H1 (cell line): ENCODE measurements around the gene ZBTB48. TPM values are rescaled to one million over a fixed set of nuclear protein-coding genes. Genes with fewer than 3 reads are reported as not detected.

Experiments used
- CTCF ChIA-PET: fragments of 300-600 bp; sonication (Branson Sonifier 250); formaldehyde crosslinking; loops from one replicate; lab custom pipeline; 2021; ENCODE audit not compliant: partially characterized antibody; lab: Charles Lee
- POLR2A ChIA-PET: fragments of 300-600 bp; sonication (Branson Sonifier 250); formaldehyde crosslinking; loops from one replicate; lab custom pipeline; 2021; ENCODE audit warnings: inconsistent platforms; ENCODE audit not compliant: partially characterized antibody; lab: Charles Lee
- DNase-seq, 2 experiments: peaks; one replicate each; pipeline versions ENCODE4 v3.0.0 to v3.0.0-alpha.2; 2010 to 2022; ENCODE audit warnings: low spot score in 2 of 2, low read depth in 1 of 2, mixed read lengths in 1 of 2
- FAIRE-seq: peaks from 2 replicates; lab custom pipeline; 2011; peaks lifted over from hg19 to GRCh38; lab: Jason Lieb, UNC
- H2AFZ ChIP-seq: 2 replicates; pipeline ENCODE4 v1.8.1; 2012; ENCODE audit warnings: low read length, inconsistent platforms
- H2AK5ac ChIP-seq: 2 replicates; pipeline ENCODE4 v1.6.1; 2013; ENCODE audit warnings: low read depth, low read length
- H2BK120ac ChIP-seq: replicated peaks from 2 replicates; pipeline ENCODE3; 2013; ENCODE audit warnings: low read depth, low read length, inconsistent platforms
- H2BK12ac ChIP-seq: 2 replicates; pipeline ENCODE4 v1.6.1; 2013; ENCODE audit warnings: low read depth, low read length
- H2BK15ac ChIP-seq: 2 replicates; pipeline ENCODE4 v1.6.1; 2013; ENCODE audit warnings: low read length
- H2BK20ac ChIP-seq: 2 replicates; pipeline ENCODE4 v1.6.1; 2013; ENCODE audit warnings: low read length
- H2BK5ac ChIP-seq: 2 replicates; pipeline ENCODE4 v1.6.1; 2013; ENCODE audit warnings: low read depth, low read length
- H3K14ac ChIP-seq: 2 replicates; pipeline ENCODE4 v1.6.1; 2013; ENCODE audit warnings: inconsistent platforms; ENCODE audit not compliant: insufficient read length
- H3K18ac ChIP-seq: 2 replicates; pipeline ENCODE4 v1.6.1; 2013; ENCODE audit warnings: low read length; ENCODE audit errors: extremely low read depth
- H3K23ac ChIP-seq: 2 replicates; pipeline ENCODE4 v1.6.1; 2013; ENCODE audit warnings: inconsistent platforms; ENCODE audit not compliant: insufficient read length
- H3K23me2 ChIP-seq: 2 replicates; pipeline ENCODE4 v1.6.1; 2013; ENCODE audit warnings: low read depth, low read length
- H3K27ac ChIP-seq: 2 replicates; pipeline ENCODE4 v1.6.1; 2011; ENCODE audit warnings: low read depth, low read length, inconsistent platforms
- H3K27me3 ChIP-seq, 4 experiments: replicated peaks in 1 of 4; 1 replicate in 1 of 4; 2 replicates in 3 of 4; pipeline versions ENCODE4 v1.6.1 to v1.8.1; 2011 to 2013; ENCODE audit warnings: low read length in 3 of 4, mild to moderate bottlenecking in 3 of 4, inconsistent platforms in 2 of 4, mixed read lengths in 2 of 4, moderate library complexity in 1 of 4; ENCODE audit not compliant: control insufficient read depth in 3 of 4, insufficient read depth in 3 of 4; ENCODE audit errors: extremely low read depth in 1 of 4
- H3K36me3 ChIP-seq, 4 experiments: 2 replicates each; pipeline versions ENCODE4 v1.6.1 to v1.8.1; 2011 to 2013; ENCODE audit warnings: mild to moderate bottlenecking in 4 of 4, low read length in 3 of 4, moderate library complexity in 2 of 4, control low read depth in 1 of 4, inconsistent platforms in 1 of 4; ENCODE audit not compliant: insufficient read depth in 4 of 4, control insufficient read depth in 2 of 4
- H3K4ac ChIP-seq: replicated peaks from 2 replicates; pipeline ENCODE3; 2013; ENCODE audit warnings: low read length, low read depth, mixed read lengths, inconsistent platforms; ENCODE audit not compliant: insufficient read length
- H3K4me1 ChIP-seq, 4 experiments: replicated peaks in 1 of 4; 1 replicate in 1 of 4; 2 replicates in 3 of 4; pipeline versions ENCODE4 v1.6.1 to v1.8.1; 2011 to 2013; ENCODE audit warnings: low read length in 3 of 4, inconsistent platforms in 2 of 4, mixed read lengths in 1 of 4; ENCODE audit not compliant: insufficient read depth in 4 of 4, control insufficient read depth in 3 of 4
- H3K4me2 ChIP-seq, 2 experiments: 2 replicates each; pipeline versions ENCODE4 v1.6.1 to v1.8.1; 2011 to 2013; ENCODE audit warnings: low read depth in 2 of 2, low read length in 2 of 2, control low read depth in 1 of 2, inconsistent platforms in 1 of 2, mild to moderate bottlenecking in 1 of 2; ENCODE audit not compliant: insufficient read depth in 1 of 2
- H3K4me3 ChIP-seq, 4 experiments: fragments of 200-600, 300-600 bp in 1 of 4; sonication (generic), shearing (Covaris generic), sonication (Bioruptor Twin) in 1 of 4; 2 replicates each; pipeline versions ENCODE4 v1.5.1 to v1.8.1; 2011 to 2016; ENCODE audit warnings: low read length in 4 of 4, low read depth in 3 of 4, control low read depth in 2 of 4, inconsistent platforms in 2 of 4, mild to moderate bottlenecking in 2 of 4, mixed read lengths in 1 of 4, moderate library complexity in 1 of 4; ENCODE audit not compliant: insufficient read depth in 2 of 4; ENCODE audit errors: extremely low read depth in 1 of 4
- H3K56ac ChIP-seq: replicated peaks from 2 replicates; pipeline ENCODE3; 2013; ENCODE audit warnings: low read depth, mild to moderate bottlenecking, mixed read lengths, low read length, inconsistent platforms; ENCODE audit not compliant: insufficient read length
- H3K79me1 ChIP-seq: 2 replicates; pipeline ENCODE4 v1.6.1; 2013; ENCODE audit warnings: low read depth, low read length, control low read depth
- H3K79me2 ChIP-seq, 2 experiments: 2 replicates each; pipeline versions ENCODE4 v1.6.1 to v1.8.1; 2012 to 2013; ENCODE audit warnings: low read length in 2 of 2, mild to moderate bottlenecking in 2 of 2, inconsistent platforms in 1 of 2; ENCODE audit not compliant: insufficient read depth in 2 of 2, control insufficient read depth in 1 of 2
- H3K9ac ChIP-seq, 4 experiments: replicated peaks in 1 of 4; 1 replicate in 1 of 4; 2 replicates in 3 of 4; pipeline versions ENCODE4 v1.6.1 to v1.8.1; 2011 to 2013; ENCODE audit warnings: low read depth in 3 of 4, low read length in 3 of 4, control low read depth in 2 of 4, mild to moderate bottlenecking in 2 of 4, moderate library complexity in 2 of 4, inconsistent platforms in 1 of 4; ENCODE audit errors: extremely low read depth in 1 of 4
- H3K9me3 ChIP-seq, 2 experiments: 2 replicates each; pipeline versions ENCODE4 v1.6.1 to v1.8.1; 2012 to 2013; ENCODE audit warnings: mild to moderate bottlenecking in 2 of 2, moderate library complexity in 2 of 2, control low read depth in 1 of 2, inconsistent platforms in 1 of 2, low read depth in 1 of 2, low read length in 1 of 2, mixed read lengths in 1 of 2; ENCODE audit not compliant: insufficient read depth in 2 of 2
- H4K20me1 ChIP-seq, 2 experiments: replicated peaks in 1 of 2; 2 replicates each; pipeline versions ENCODE3 to v1.8.1; 2011 to 2013; ENCODE audit warnings: inconsistent platforms in 2 of 2, low read length in 2 of 2, mild to moderate bottlenecking in 1 of 2; ENCODE audit not compliant: insufficient read depth in 2 of 2, control insufficient read depth in 1 of 2
- H4K5ac ChIP-seq: 2 replicates; pipeline ENCODE4 v1.6.1; 2013; ENCODE audit warnings: low read length, low read depth, mixed read lengths, inconsistent platforms; ENCODE audit not compliant: insufficient read length
- H4K8ac ChIP-seq: 2 replicates; pipeline ENCODE4 v1.8.0; 2013; ENCODE audit warnings: mild to moderate bottlenecking, moderate library complexity, low read length, inconsistent platforms; ENCODE audit not compliant: insufficient read depth; ENCODE audit errors: extremely low read depth
- H4K91ac ChIP-seq: replicated peaks from 2 replicates; pipeline ENCODE3; 2013; ENCODE audit warnings: low read length, mixed read lengths, inconsistent platforms; ENCODE audit not compliant: insufficient read length
- CEBPB ChIP-seq: IDR thresholded peaks from 2 replicates; pipeline ENCODE4 v1.6.1; 2012; ENCODE audit warnings: low read depth, low read length
- CHD2 ChIP-seq: IDR thresholded peaks from 2 replicates; pipeline ENCODE4 v1.6.1; 2012; ENCODE audit warnings: low read length, improper control_type of control experiment
- CREB1 ChIP-seq: IDR thresholded peaks from 2 replicates; pipeline ENCODE4 v1.6.1; 2012; ENCODE audit warnings: inconsistent platforms
- EZH2 ChIP-seq: fragments of 200-600 bp; sonication (generic); IDR thresholded peaks from 2 replicates; pipeline ENCODE4 v1.7.1; 2012; ENCODE audit warnings: low read depth, mild to moderate bottlenecking, moderate library complexity, low read length, inconsistent platforms; ENCODE audit not compliant: severe bottlenecking
- FOSL1 ChIP-seq: IDR thresholded peaks from 2 replicates; pipeline ENCODE4 v1.6.1; 2011; ENCODE audit warnings: mild to moderate bottlenecking, low read depth, low read length, moderate library complexity; ENCODE audit not compliant: insufficient read depth
- KDM1A ChIP-seq: fragments of 200-600, 300-600 bp; sonication (generic); IDR thresholded peaks from 2 replicates; pipeline ENCODE4 v1.7.1; 2016; ENCODE audit warnings: mild to moderate bottlenecking, low read length, borderline replicate concordance
- RBBP5 ChIP-seq: IDR thresholded peaks from 2 replicates; pipeline ENCODE4 v1.7.1; 2012; ENCODE audit warnings: low read depth, mild to moderate bottlenecking, inconsistent platforms, low read length, moderate library complexity, borderline replicate concordance
- RNF2 ChIP-seq: fragments of 200-900, 300-1000 bp; sonication (generic); IDR thresholded peaks from 2 replicates; pipeline ENCODE4 v1.7.1; 2016; ENCODE audit warnings: borderline replicate concordance, low read depth, mild to moderate bottlenecking, antibody characterized with exemption, low read length; ENCODE audit not compliant: poor library complexity, severe bottlenecking; ENCODE audit errors: missing control alignments
- SP1 ChIP-seq: IDR thresholded peaks from 2 replicates; pipeline ENCODE4 v1.6.1; 2011; ENCODE audit warnings: low read depth, low read length
- SP2 ChIP-seq: IDR thresholded peaks from 2 replicates; pipeline ENCODE4 v1.6.1; 2012; ENCODE audit warnings: mild to moderate bottlenecking, low read length, inconsistent platforms
- SP4 ChIP-seq: IDR thresholded peaks from 2 replicates; pipeline ENCODE4 v1.6.1; 2012; ENCODE audit warnings: low read length, inconsistent platforms
- TCF12 ChIP-seq: IDR thresholded peaks from 2 replicates; pipeline ENCODE4 v1.6.1; 2011; ENCODE audit warnings: low read depth, mild to moderate bottlenecking, low read length
- WGBS, 2 experiments: shearing (Covaris generic) in 1 of 2; methylation state at CpG; one replicate each; pipeline versions ENCODE4 v1.1.6 to v1.1.7; 2013 to 2015; ENCODE audit warnings: low lambda C conversion rate in 2 of 2, mixed read lengths in 2 of 2, inconsistent platforms in 1 of 2, low coverage in 1 of 2, missing lambda C conversion rate in 1 of 2; ENCODE audit not compliant: insufficient replicate concordance in 2 of 2, insufficient coverage in 1 of 2, insufficient read length in 1 of 2; ENCODE audit errors: extremely low coverage in 1 of 2, missing lambda C conversion rate in 1 of 2; 5-methylcytosine and 5-hydroxymethylcytosine counted together
- polyA plus RNA-seq, 7 experiments: library from polyadenylated mRNA; depleted of rRNA in 3 of 7; stranded (reverse) in 5 of 7; unstranded in 2 of 7; fragments of >200 nt in 5 of 7; fragments of 200-250 nt in 2 of 7; gene quantifications; 1 replicate in 5 of 7; 2 replicates in 1 of 7; 4 replicates in 1 of 7; pipeline versions ENCODE4 v1.2.1 to v1.2.3, GENCODE V29; 2011 to 2013; ENCODE audit warnings: missing spikeins in 2 of 7, mixed read lengths in 2 of 7
- total RNA-seq: library from RNA; stranded (reverse); fragmentation: NEBNext Ultra II Directional; extraction: Animal tissue kit (Norgen Biotek cat#: 25700); gene quantifications from 2 replicates; pipeline ENCODE4 v1.2.1, GENCODE V29; 2021
- TF ChIP-seq, protein P1 (sequence below): IDR thresholded peaks from 2 replicates; pipeline ENCODE4 v1.6.1; 2012; ENCODE audit warnings: low read length, inconsistent platforms

The ZBTB48 gene
- total and polyA plus RNA-seq, 2 of the 8 experiments (the other 6 are each of a cell fraction or from before 2014, with no cell fraction given): 28.2 to 28.8 TPM

DNA sequence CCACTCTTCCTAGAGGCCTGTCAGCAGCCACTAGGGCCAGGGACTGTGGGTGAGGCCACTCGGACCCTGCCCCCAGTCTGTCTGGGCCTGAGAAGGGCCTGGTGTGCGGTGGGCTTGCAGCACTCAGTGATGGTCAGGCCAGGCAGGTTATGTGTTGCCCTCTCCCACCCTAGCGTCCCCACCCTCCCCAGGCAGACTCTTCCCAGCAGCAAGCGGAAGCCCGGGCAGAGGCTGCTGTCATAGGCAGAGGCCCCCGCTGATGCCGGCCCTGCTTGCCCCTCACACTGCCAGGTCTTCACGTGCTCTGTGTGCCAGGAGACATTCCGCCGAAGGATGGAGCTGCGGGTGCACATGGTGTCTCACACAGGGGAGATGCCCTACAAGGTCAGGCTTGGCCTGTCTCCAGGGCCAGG, 6.6 kb downstream of the ZBTB48 start:
- no peaks in the 10 kb centered on the region for H3K23me2 ChIP-seq
- H3K18ac ChIP-seq: no peak overlapping the region
- no peaks in the 10 kb centered on the region for H3K27me3 ChIP-seq
- H2BK20ac ChIP-seq: no peak overlapping the region
- no peak overlapping the region for H4K5ac ChIP-seq
- no peak overlapping the region for H3K9ac ChIP-seq
- 0 out of 2 replicates have a peak overlapping the region, but pooled peaks have one; percentile 51 for H4K8ac ChIP-seq
- H3K14ac ChIP-seq: no peak overlapping the region
- H3K79me2 ChIP-seq: peaks cover 0 to 5% of the 10 kb centered on the region in 2 experiments; a peak in 1 of 4 replicates
- H3K56ac ChIP-seq: no peak overlapping the region
- H2BK12ac ChIP-seq: no peak overlapping the region
- ChIA-PET CTCF (interaction anchor here (1.8 to 2.1 kb wide), 2 partner anchors 32 to 46 kb away, joined by 6 to 7 read pairs; partner anchors contain the start of genes NOL9 and TAS1R1), POLR2A (interaction anchor here (1.3 to 17.4 kb wide), 5 partner anchors 8 to 48 kb away, joined by 4 to 196 read pairs (median 4); partner anchors contain the start of genes KLHL21, NOL9, TAS1R1 and THAP3)
- no peak overlapping the region for H4K91ac ChIP-seq
- H4K20me1 ChIP-seq: peaks cover 2 to 30% of the 10 kb centered on the region in 2 experiments
- H3K9me3 ChIP-seq: no peaks in the 10 kb centered on the region
- H3K27ac ChIP-seq: no peak overlapping the region
- no peak overlapping the region for H2BK15ac ChIP-seq
- H3K23ac ChIP-seq: no peak overlapping the region
- H2BK120ac ChIP-seq: no peak overlapping the region
- H3K4me3 ChIP-seq: no peak overlapping the region
- peaks cover 0 to 27% (median 4%) of the 10 kb centered on the region in 4 experiments; a peak in 6 of 8 replicates for H3K36me3 ChIP-seq
- H2AFZ ChIP-seq: no peak overlapping the region
- peaks cover 4% of the 10 kb centered on the region for H3K79me1 ChIP-seq
- H3K4ac ChIP-seq: no peak overlapping the region
- no peak overlapping the region; the same call in 1 of the 2 replicates for H2BK5ac ChIP-seq
- 86% methylated on average over 6 of the region's 11 CpGs; no CpG with 5 or more reads in 1 of the 2 experiments for WGBS, 2 experiments
- no peak for FAIRE-seq
- no peak for DNase-seq
- H3K4me1 ChIP-seq: no peaks in the 10 kb centered on the region; a peak in 1 of 7 replicates
- H2AK5ac ChIP-seq: no peak overlapping the region
- H3K4me2 ChIP-seq: no peak overlapping the region
- no peak for TF ChIP-seq SP4
- no peak for TF ChIP-seq RBBP5
- no peak for TF ChIP-seq SP1
- no peak for TF ChIP-seq SP2
- TF ChIP-seq CEBPB: no peak
- TF ChIP-seq CHD2: no peak
- TF ChIP-seq TCF12: no peak
- TF ChIP-seq FOSL1: no peak
- no peak for TF ChIP-seq KDM1A
- TF ChIP-seq EZH2: no peak
- no peak for TF ChIP-seq CREB1
- TF ChIP-seq, protein P1, sequence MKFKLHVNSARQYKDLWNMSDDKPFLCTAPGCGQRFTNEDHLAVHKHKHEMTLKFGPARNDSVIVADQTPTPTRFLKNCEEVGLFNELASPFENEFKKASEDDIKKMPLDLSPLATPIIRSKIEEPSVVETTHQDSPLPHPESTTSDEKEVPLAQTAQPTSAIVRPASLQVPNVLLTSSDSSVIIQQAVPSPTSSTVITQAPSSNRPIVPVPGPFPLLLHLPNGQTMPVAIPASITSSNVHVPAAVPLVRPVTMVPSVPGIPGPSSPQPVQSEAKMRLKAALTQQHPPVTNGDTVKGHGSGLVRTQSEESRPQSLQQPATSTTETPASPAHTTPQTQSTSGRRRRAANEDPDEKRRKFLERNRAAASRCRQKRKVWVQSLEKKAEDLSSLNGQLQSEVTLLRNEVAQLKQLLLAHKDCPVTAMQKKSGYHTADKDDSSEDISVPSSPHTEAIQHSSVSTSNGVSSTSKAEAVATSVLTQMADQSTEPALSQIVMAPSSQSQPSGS: no peak
- no peak for TF ChIP-seq RNF2
